ENCODE results near the gene DUOX1. TPM values are rescaled to one million over a fixed set of nuclear protein-coding genes. Genes with fewer than 3 reads are reported as not detected.

Gene DUOX1
- total RNA-seq, 6 experiments from 2014 or later = 0.06 to 1.4 (median 0.19) TPM; not detected in 3

GRCh38 chr15:45150997-45151396, 21.2 kb downstream of the DUOX1 start:
- DNase-seq (no peak), ATAC-seq (no peak)
- TF ChIP-seq CTCF (IDR thresholded peaks at IDR 0.05) = no peak
- TF ChIP-seq POLR2A (IDR thresholded peaks at IDR 0.05) = no peak
- Histone ChIP-seq H3K4me3 (no peak overlapping the region), H3K27me3 (no peaks in the 10 kb centered on the region), H3K9me3 (no peaks in the 10 kb centered on the region), H3K36me3 (no peaks in the 10 kb centered on the region), H3K27ac (no peak overlapping the region), H3K4me1 (no peaks in the 10 kb centered on the region)
- intact Hi-C loops (cut with DNase I) = no loop called here
- WGBS (ENCODE audit: insufficient coverage, low coverage, low lambda C conversion rate, missing lambda C conversion rate) = 73% methylated on average over 4 of the region's 6 CpGs

GRCh38 chr15:45151998-45152828, 22.4 kb downstream of the DUOX1 start:
- DNase-seq = no peak
- no peak for TF ChIP-seq POLR2A (IDR thresholded peaks at IDR 0.05)

GRCh38 chr15:45155739-45156138, 25.9 kb downstream of the DUOX1 start:
- 70% methylated on average over 7 of the region's 8 CpGs for WGBS (ENCODE audit: insufficient coverage, low coverage, low lambda C conversion rate, missing lambda C conversion rate)
- ATAC-seq (no peak), DNase-seq (no peak)
- Histone ChIP-seq H3K27ac (no peak overlapping the region), H3K9me3 (no peaks in the 10 kb centered on the region), H3K4me3 (no peak overlapping the region), H3K27me3 (no peaks in the 10 kb centered on the region), H3K36me3 (no peaks in the 10 kb centered on the region), H3K4me1 (no peaks in the 10 kb centered on the region)
- TF ChIP-seq POLR2A (IDR thresholded peaks at IDR 0.05) = no peak
- no peak for TF ChIP-seq CTCF (IDR thresholded peaks at IDR 0.05)
- intact Hi-C loops (cut with DNase I) = no loop called here

More at GRCh38 chr15:45151998-45152828, 22.4 kb downstream of the DUOX1 start:
- WGBS (ENCODE audit: insufficient coverage, low coverage, low lambda C conversion rate, missing lambda C conversion rate) = 94% methylated on average over 23 of the region's 36 CpGs
- Histone ChIP-seq H3K4me3 (no peak overlapping the region), H3K27me3 (no peaks in the 10 kb centered on the region), H3K4me1 (no peaks in the 10 kb centered on the region), H3K27ac (no peak overlapping the region), H3K36me3 (no peaks in the 10 kb centered on the region), H3K9me3 (no peaks in the 10 kb centered on the region)
- intact Hi-C loops (cut with DNase I) = no loop called here
- no peak for ATAC-seq

GRCh38 chr15:45156744-45157455, 27.1 kb downstream of the DUOX1 start:
- no peaks in the 10 kb centered on the region for H3K4me1 ChIP-seq
- ATAC-seq (peak in 1 of 4 donors; percentile 13), DNase-seq (no peak)
- TF ChIP-seq CTCF (IDR thresholded peaks at IDR 0.05) = no peak
- TF ChIP-seq POLR2A (IDR thresholded peaks at IDR 0.05) = no peak
- no peaks in the 10 kb centered on the region for H3K9me3 ChIP-seq
- WGBS (ENCODE audit: insufficient coverage, low coverage, low lambda C conversion rate, missing lambda C conversion rate) = 68% methylated on average over 2 of the region's 7 CpGs
- intact Hi-C loops (cut with DNase I) = no loop called here
- no peaks in the 10 kb centered on the region for H3K36me3 ChIP-seq
- no peak overlapping the region for H3K27ac ChIP-seq
- no peak overlapping the region for H3K4me3 ChIP-seq
- H3K27me3 ChIP-seq = no peaks in the 10 kb centered on the region

DNA sequence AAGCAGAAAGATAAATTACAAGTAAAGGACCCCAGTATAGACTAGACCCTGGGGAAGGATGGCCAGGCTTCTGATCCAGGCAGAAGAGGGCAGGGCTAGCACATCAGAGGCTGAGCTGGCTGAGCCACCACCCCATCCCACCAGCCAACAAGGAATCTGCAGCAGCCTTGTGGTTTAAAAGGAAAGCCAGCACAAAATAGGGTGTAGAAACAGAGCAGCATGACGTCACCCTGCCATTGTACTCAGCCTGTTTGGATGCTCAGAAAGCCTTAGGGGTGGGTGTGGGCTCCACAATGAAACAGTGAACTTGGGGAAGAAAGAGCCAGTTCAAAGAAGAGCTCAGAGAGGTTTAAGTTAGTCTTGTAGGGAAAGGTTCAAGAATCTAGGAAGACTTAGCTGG, 28.2 kb downstream of the DUOX1 start:
- DNase-seq (no peak), ATAC-seq (no peak)
- intact Hi-C loops (cut with DNase I) = no loop called here

More for the DNA sequence above, 28.2 kb downstream of the DUOX1 start:
- Histone ChIP-seq H3K27me3 (no peaks in the 10 kb centered on the region), H3K4me1 (no peaks in the 10 kb centered on the region), H3K4me3 (no peak overlapping the region), H3K36me3 (no peaks in the 10 kb centered on the region), H3K9me3 (no peaks in the 10 kb centered on the region), H3K27ac (no peak overlapping the region)
- WGBS (ENCODE audit: insufficient coverage, low coverage, low lambda C conversion rate, missing lambda C conversion rate) = 60% methylated on average over 1 of the region's 1 CpG
- no peak for TF ChIP-seq POLR2A (IDR thresholded peaks at IDR 0.05)
- TF ChIP-seq CTCF (IDR thresholded peaks at IDR 0.05) = no peak
